KOPT-K1 (cell line): ENCODE measurements around the gene TTC23L.

Source experiments
- H3K27ac ChIP-seq: fragments of 200-600 bp; sonication (generic); 2 replicates; pipeline ENCODE4 v1.5.1; 2016; ENCODE audit warnings: antibody characterized with exemption, mild to moderate bottlenecking, low read depth, low read length; ENCODE audit not compliant: poor library complexity, severe bottlenecking
- H3K36me3 ChIP-seq: fragments of 200-600 bp; sonication (generic); 2 replicates; pipeline ENCODE4 v1.5.1; 2017; ENCODE audit warnings: antibody characterized with exemption, mild to moderate bottlenecking, low read length, moderate library complexity; ENCODE audit not compliant: insufficient read depth
- H3K9me3 ChIP-seq: fragments of 200-600 bp; sonication (generic); 2 replicates; pipeline ENCODE4 v1.5.1; 2017; ENCODE audit warnings: antibody characterized with exemption, low read length, mild to moderate bottlenecking; ENCODE audit not compliant: insufficient read depth, poor library complexity, severe bottlenecking

Gene TTC23L

DNA sequence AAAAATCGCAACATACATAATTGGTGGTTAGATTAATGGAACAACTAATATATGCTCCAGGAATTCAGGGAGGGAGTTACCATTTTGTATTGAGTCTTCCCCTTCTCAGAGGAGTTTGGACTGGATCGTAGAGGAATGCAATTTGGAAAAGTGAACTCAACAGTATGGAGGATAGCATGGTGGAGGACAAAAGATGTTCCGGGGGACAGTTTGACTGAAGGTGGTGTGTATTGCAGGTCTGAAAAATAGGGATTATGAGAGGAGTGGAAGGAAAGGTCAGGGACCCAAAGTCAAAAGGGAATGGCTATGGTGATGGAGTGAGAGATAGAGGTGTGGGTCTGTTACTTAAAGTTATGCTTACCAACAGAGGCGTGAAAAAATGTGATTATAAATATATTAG, 91.9 kb downstream of the TTC23L start:
- Histone ChIP-seq H3K36me3 (peaks cover 51% of the 10 kb centered on the region), H3K27ac (no peak overlapping the region), H3K9me3 (no peaks in the 10 kb centered on the region)

DNA sequence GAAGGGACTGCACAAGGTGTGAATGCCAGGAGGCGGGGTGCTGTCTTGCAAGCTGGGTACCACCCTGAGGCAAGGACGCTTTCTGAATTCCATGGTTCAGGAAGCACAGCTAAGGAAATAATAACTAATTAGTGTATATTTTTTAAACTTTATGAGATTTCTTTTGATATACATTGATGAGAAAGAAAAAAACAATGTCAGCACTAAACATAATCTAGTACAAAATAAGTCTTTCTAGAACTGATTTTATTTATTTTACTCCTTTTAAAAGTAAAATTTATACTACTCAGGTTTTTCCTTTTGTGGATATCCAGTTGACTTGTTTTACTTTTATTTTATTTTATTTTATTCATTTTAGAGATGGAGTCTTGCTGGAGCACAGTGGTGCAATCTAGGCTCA, 94.0 kb downstream of the TTC23L start:
- H3K27ac ChIP-seq, result no peak overlapping the region
- H3K36me3 ChIP-seq, result peaks cover 51% of the 10 kb centered on the region
- H3K9me3 ChIP-seq, result no peaks in the 10 kb centered on the region

DNA sequence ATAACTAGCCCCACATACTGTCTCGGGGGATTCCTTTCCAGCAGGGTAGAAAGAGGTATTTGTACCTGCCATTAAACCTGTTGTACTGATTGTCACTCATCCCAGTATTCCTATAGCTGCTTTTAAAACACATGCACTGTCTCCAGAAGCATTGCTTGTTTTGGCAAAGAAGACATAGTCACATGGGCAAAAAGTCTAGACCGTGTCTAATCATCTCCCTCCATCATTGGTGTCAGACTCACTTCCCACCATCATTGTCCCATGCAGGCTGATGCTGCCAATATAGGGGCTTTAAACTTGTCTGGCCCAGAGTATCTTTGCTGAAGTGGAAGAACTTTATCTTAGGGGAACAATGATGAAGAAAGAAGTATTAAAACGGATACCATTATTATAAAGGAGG, 103.0 kb downstream of the TTC23L start:
- no peak overlapping the region for H3K27ac ChIP-seq
- H3K36me3 ChIP-seq, result peaks cover 86% of the 10 kb centered on the region
- no peaks in the 10 kb centered on the region for H3K9me3 ChIP-seq

DNA sequence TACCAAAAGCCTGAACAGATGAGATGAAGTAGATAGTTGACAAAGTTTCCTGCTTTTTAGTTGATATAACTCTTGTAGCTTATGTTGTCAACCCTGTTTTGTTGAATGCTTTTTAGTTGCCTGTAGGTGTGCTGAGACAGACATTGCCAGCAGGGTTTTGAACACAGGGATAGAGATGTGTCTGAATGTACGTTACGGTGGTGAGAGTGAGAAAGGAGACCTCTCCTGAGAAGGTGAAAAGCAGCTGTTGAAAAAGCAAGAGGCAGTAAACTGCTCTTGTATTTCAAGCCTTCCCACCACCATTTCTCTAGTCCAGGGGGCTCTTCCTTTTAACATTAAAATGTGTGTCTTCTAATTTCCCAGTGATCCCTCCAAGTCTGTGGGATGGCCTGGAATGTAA, 105.1 kb downstream of the TTC23L start:
- Histone ChIP-seq H3K36me3 (peaks cover 84% of the 10 kb centered on the region), H3K9me3 (no peaks in the 10 kb centered on the region), H3K27ac (no peak overlapping the region)

DNA sequence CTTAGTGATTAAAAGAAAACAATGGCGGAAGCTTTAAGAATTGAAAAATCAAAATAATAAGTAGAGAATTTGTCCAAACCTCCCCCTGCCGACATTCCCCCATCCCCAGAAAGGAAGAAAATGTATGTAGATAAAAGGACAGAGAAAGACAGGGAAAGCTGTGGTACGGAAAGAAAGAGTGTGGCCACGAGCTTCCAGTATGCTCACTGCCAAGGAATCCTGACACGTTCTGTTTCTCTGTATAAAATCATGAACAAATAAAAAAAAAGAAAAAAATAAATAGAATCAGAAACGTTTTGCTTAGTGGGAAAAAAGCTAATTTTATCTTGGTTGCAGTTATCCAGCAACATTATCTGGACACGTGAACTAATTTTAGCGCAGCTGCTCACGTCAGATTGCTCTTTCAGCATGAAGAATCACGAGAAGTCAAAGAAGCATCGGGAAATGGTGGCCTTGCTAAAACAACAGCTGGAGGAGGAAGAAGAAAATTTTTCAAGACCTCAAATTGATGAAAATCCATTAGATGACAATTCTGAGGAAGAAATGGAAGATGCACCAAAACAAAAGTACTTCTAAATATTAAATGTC, 105.6 kb downstream of the TTC23L start:
- no peaks in the 10 kb centered on the region for H3K9me3 ChIP-seq
- H3K27ac ChIP-seq, result no peak overlapping the region
- peaks cover 84% of the 10 kb centered on the region for H3K36me3 ChIP-seq
